Neural progenitor cell (in vitro differentiated cells): ENCODE data around the gene ITGB1.

Source experiments
- EZH2 ChIP-seq: fragments of 200-600 bp; sonication (generic); IDR thresholded peaks from 2 replicates; pipeline ENCODE4 v1.6.1; 2017; ENCODE audit warnings: antibody characterized with exemption, mild to moderate bottlenecking, moderate library complexity
- EZH2phosphoT487 ChIP-seq: fragments of 200-600 bp; sonication (generic); IDR thresholded peaks from 2 replicates; pipeline ENCODE4 v1.6.1; 2017; ENCODE audit warnings: antibody characterized with exemption
- TF ChIP-seq, protein P1 (sequence below): fragments of 200-600 bp; sonication (generic); IDR thresholded peaks from 2 replicates; pipeline ENCODE4 v1.5.1; 2017; ENCODE audit warnings: antibody characterized with exemption, mild to moderate bottlenecking

- TF ChIP-seq EZH2, result no peak
- TF ChIP-seq, protein P1, sequence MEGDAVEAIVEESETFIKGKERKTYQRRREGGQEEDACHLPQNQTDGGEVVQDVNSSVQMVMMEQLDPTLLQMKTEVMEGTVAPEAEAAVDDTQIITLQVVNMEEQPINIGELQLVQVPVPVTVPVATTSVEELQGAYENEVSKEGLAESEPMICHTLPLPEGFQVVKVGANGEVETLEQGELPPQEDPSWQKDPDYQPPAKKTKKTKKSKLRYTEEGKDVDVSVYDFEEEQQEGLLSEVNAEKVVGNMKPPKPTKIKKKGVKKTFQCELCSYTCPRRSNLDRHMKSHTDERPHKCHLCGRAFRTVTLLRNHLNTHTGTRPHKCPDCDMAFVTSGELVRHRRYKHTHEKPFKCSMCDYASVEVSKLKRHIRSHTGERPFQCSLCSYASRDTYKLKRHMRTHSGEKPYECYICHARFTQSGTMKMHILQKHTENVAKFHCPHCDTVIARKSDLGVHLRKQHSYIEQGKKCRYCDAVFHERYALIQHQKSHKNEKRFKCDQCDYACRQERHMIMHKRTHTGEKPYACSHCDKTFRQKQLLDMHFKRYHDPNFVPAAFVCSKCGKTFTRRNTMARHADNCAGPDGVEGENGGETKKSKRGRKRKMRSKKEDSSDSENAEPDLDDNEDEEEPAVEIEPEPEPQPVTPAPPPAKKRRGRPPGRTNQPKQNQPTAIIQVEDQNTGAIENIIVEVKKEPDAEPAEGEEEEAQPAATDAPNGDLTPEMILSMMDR, result no peak
- no peak for TF ChIP-seq EZH2phosphoT487
Observed at GRCh38 chr10:32953277-32953927, 4.6 kb downstream of the ITGB1 start.
